ENCODE results near the gene MCM3AP.

DNA sequence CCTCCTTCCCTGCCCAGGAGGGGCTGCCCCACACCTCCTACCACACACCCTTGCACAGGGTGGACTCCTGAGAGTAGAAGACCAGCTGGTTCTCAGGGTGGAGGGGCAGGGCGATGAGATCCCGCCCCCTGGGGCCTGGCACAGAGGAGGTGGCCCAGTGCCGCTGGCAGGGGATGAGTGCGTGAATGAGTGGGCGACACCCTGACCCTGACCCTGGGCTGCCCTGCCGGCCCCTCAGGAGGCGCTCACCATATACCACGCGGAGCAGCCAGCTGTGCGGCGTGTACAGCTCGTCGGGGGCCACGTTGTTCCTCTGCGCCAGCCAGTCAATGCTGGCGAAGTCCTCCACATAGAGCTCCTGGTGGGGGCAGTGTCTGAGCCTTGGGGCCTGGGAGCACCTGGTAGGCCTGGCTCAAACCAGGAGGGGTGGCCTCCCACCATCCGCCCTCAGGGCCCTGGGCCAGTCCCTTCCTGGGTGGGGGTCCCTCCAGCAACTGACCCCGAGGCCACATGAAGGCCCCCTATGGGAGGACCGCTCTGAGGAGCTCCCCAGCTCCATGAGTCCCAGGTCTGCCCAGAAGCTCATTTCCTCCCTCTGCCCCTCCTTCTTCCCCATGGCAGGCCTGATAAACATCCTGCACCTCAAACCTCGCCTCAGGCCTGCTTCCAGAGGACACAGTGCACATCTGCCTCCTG lies 69.8 kb downstream of the MCM3AP start:
- TF ChIP-seq, protein P1, sequence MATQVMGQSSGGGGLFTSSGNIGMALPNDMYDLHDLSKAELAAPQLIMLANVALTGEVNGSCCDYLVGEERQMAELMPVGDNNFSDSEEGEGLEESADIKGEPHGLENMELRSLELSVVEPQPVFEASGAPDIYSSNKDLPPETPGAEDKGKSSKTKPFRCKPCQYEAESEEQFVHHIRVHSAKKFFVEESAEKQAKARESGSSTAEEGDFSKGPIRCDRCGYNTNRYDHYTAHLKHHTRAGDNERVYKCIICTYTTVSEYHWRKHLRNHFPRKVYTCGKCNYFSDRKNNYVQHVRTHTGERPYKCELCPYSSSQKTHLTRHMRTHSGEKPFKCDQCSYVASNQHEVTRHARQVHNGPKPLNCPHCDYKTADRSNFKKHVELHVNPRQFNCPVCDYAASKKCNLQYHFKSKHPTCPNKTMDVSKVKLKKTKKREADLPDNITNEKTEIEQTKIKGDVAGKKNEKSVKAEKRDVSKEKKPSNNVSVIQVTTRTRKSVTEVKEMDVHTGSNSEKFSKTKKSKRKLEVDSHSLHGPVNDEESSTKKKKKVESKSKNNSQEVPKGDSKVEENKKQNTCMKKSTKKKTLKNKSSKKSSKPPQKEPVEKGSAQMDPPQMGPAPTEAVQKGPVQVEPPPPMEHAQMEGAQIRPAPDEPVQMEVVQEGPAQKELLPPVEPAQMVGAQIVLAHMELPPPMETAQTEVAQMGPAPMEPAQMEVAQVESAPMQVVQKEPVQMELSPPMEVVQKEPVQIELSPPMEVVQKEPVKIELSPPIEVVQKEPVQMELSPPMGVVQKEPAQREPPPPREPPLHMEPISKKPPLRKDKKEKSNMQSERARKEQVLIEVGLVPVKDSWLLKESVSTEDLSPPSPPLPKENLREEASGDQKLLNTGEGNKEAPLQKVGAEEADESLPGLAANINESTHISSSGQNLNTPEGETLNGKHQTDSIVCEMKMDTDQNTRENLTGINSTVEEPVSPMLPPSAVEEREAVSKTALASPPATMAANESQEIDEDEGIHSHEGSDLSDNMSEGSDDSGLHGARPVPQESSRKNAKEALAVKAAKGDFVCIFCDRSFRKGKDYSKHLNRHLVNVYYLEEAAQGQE (IDR thresholded peaks at IDR 0.05; ENCODE audit: low read depth): no peak
- TF ChIP-seq EP300 (IDR thresholded peaks at IDR 0.05; ENCODE audit: borderline replicate concordance): no peak
- TF ChIP-seq NFIC (IDR thresholded peaks at IDR 0.05): no peak
- no peak for TF ChIP-seq FOXM1 (IDR thresholded peaks at IDR 0.05; ENCODE audit: borderline replicate concordance, low read depth)
- TF ChIP-seq TEAD4 (IDR thresholded peaks at IDR 0.05): no peak
- no peak for TF ChIP-seq TAF1 (IDR thresholded peaks at IDR 0.05; ENCODE audit: low read depth)
- TF ChIP-seq RAD21 (IDR thresholded peaks at IDR 0.05; ENCODE audit: low read depth): no peak
- TF ChIP-seq, protein P2, sequence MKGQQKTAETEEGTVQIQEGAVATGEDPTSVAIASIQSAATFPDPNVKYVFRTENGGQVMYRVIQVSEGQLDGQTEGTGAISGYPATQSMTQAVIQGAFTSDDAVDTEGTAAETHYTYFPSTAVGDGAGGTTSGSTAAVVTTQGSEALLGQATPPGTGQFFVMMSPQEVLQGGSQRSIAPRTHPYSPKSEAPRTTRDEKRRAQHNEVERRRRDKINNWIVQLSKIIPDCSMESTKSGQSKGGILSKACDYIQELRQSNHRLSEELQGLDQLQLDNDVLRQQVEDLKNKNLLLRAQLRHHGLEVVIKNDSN (IDR thresholded peaks at IDR 0.05): no peak
- TF ChIP-seq CEBPB (IDR thresholded peaks at IDR 0.05): no peak

Data from Ishikawa (cell line).